HCT116 (cell line): ENCODE measurements around the gene ACBD7.
A peak's percentile ranks its signal among the peaks of the same experiment; 100 is the strongest.

Experiments
- ATF3 ChIP-seq: IDR thresholded peaks from 2 replicates; pipeline ENCODE4 v1.6.1; 2012
- CBX3 ChIP-seq: IDR thresholded peaks from 2 replicates; pipeline ENCODE4 v1.6.1; 2012; ENCODE audit warnings: low read depth
- CTCF ChIP-seq, 3 experiments: fragments of 200-600 bp in 1 of 3; sonication (generic) in 1 of 3; IDR thresholded peaks in 2 of 3; conservative IDR thresholded peaks in 1 of 3; 2 replicates each; pipeline ENCODE4 v1.5.1; 2012 to 2017; ENCODE audit warnings: low read depth in 2 of 3, low read length in 2 of 3, antibody characterized with exemption in 1 of 3, borderline replicate concordance in 1 of 3, control low read depth in 1 of 3, mild to moderate bottlenecking in 1 of 3, mixed read lengths in 1 of 3, mixed run types in 1 of 3, moderate library complexity in 1 of 3; ENCODE audit not compliant: insufficient read depth in 1 of 3
- EGR1 ChIP-seq: IDR thresholded peaks from 2 replicates; pipeline ENCODE4 v1.6.1; 2012; ENCODE audit warnings: low read depth
- ELF1 ChIP-seq: IDR thresholded peaks from 2 replicates; pipeline ENCODE4 v1.6.1; 2012; ENCODE audit warnings: low read depth, borderline replicate concordance
- EZH2phosphoT487 ChIP-seq: fragments of 200-600 bp; IDR thresholded peaks from 2 replicates; pipeline ENCODE4 v1.6.1; 2018; ENCODE audit warnings: antibody characterized with exemption, borderline replicate concordance
- MAX ChIP-seq: IDR thresholded peaks from 2 replicates; pipeline ENCODE4 v1.6.1; 2012
- POLR2A ChIP-seq: IDR thresholded peaks from 2 replicates; pipeline ENCODE4 v1.7.0; 2011; ENCODE audit warnings: borderline replicate concordance; ENCODE audit not compliant: insufficient read depth, insufficient read length; ENCODE audit errors: extremely low read depth
- POLR2AphosphoS5 ChIP-seq: IDR thresholded peaks from 2 replicates; pipeline ENCODE4 v1.6.1; 2011; ENCODE audit warnings: mild to moderate bottlenecking, low read depth, low read length, moderate library complexity

- no peak for TF ChIP-seq POLR2A
- no peak for TF ChIP-seq EGR1
- TF ChIP-seq CTCF (IDR thresholded peaks at IDR 0.05 in 2 of 3, conservative IDR thresholded peaks at IDR 0.05 in 1 of 3; ENCODE audit: borderline replicate concordance in 1 of 3, insufficient read depth in 1 of 3, low read depth in 2 of 3, low read length in 2 of 3), result peak; percentile 7 to 18 (median 16); a peak in 1 of 6 replicates
- TF ChIP-seq ELF1, result no peak
- no peak for TF ChIP-seq MAX
- TF ChIP-seq EZH2phosphoT487, result no peak
- no peak for TF ChIP-seq ATF3
- no peak for TF ChIP-seq CBX3
- TF ChIP-seq POLR2AphosphoS5, result no peak
Measured at GRCh38 chr10:15083674-15084501, 4.7 kb downstream of the ACBD7 start.
